Pancreas (tissue), 10 donors: Measurements from ENCODE around the gene CDC42EP4. TPM values are rescaled to one million over a fixed set of nuclear protein-coding genes. Genes with fewer than 3 reads are reported as not detected.
"Not testable (repeated sequence)": the region's sequence is repeated elsewhere in the genome, so short reads cannot be mapped to it uniquely, and the experiment has no call there.

Experiments
- ATAC-seq, 4 donors: fragments of 200-7000 bp; cut with Tn5 transposase; one replicate each; pipeline versions ENCODE4 v1.8.0 to v1.9.1; 2020; ENCODE audit warnings: mild to moderate bottlenecking in 4 of 4, moderate library complexity in 4 of 4
- DNase-seq, 6 donors: peaks; one replicate each; pipeline ENCODE4 v3.0.0-alpha.2; 2020
- FAIRE-seq: peaks from 2 replicates; lab custom pipeline; 2012; peaks lifted over from hg19 to GRCh38; lab: Jason Lieb, UNC
- H3K27ac ChIP-seq, 4 donors: fragments of 200-600 bp; sonication (generic); 1 replicate in 3 of 4; 2 replicates in 1 of 4; pipeline versions ENCODE4 v1.5.0 to v1.8.0; 2020
- H3K27me3 ChIP-seq, 4 donors: fragments of 200-600 bp; one replicate each; pipeline ENCODE4 v1.8.0; 2021
- H3K36me3 ChIP-seq, 3 donors: fragments of 200-600 bp; sonication (generic) in 1 of 3; one replicate each; pipeline versions ENCODE4 v1.5.0 to v1.8.0; 2020 to 2021
- H3K4me1 ChIP-seq, 3 donors: fragments of 200-600 bp; one replicate each; pipeline ENCODE4 v1.8.0; 2021
- H3K4me3 ChIP-seq, 4 donors: fragments of 200-600 bp; sonication (generic) in 2 of 4; one replicate each; pipeline versions ENCODE4 v1.5.0 to v1.8.0; 2020 to 2021
- H3K9me3 ChIP-seq, 4 donors: fragments of 200-600 bp; one replicate each; pipeline ENCODE4 v1.8.0; 2021
- WGBS, 2 donors: extraction: QIAGEN DNeasy Blood & Tissue Kit; methylation state at CpG; one replicate each; pipeline ENCODE4 v1.1.7; 2013; 5-methylcytosine and 5-hydroxymethylcytosine counted together
- intact Hi-C, 3 donors: fragments of 100-400 bp; cut with DNase I; formaldehyde crosslinking; loops; one replicate each; pipeline versions ENCODE4 v1.11.1 to v1.14.2; 2022
- polyA plus RNA-seq, 2 donors: library from polyadenylated mRNA; stranded (reverse); fragments of 200-250 nt; gene quantifications; one replicate each; pipeline ENCODE4 v1.2.3, GENCODE V29; 2013
- total RNA-seq, 6 donors: library from RNA; stranded (reverse); fragmentation: NEBNext Ultra II Directional in 4 of 6; extraction: Animal tissue kit (Norgen Biotek cat#: 25700) in 4 of 6; gene quantifications; one replicate each; pipeline versions ENCODE4 v1.2.1 to v1.2.4, GENCODE V29; 2021 to 2023
- TF ChIP-seq, protein P1 (sequence below), 4 donors: fragments of 200-600 bp; sonication (generic) in 3 of 4; IDR thresholded peaks; one replicate each; pipeline versions ENCODE4 v1.5.0 to v1.8.0; 2021; ENCODE audit warnings: antibody characterized with exemption in 4 of 4
- donor health status: healthy with polysubstance abuse.
- donor health status: DM: no; HTN: no; CAD: no; lungs with moderate emphysema.
- donor health status: DM: no; HTN: no; CAD: no.
- donor health status: control.
- donor health status: control.
- donor health status: Bipolar disorder and iron deficiency.
- donor health status: DM: yes; HTN: yes; CAD: no.
- donor health status: DM: no; HTN: no; CAD: no.
- donor health status: DM: no; HTN: no; CAD: no.
- donor health status: DM: yes; HTN: yes; CAD: no.

Gene CDC42EP4
- total and polyA plus RNA-seq, 8 donors: 24.2 to 56.2 (median 44.5) TPM

- Histone ChIP-seq H3K4me1 (peaks cover 6 to 10% (median 10%) of the 10 kb centered on the region in 3 donors), H3K4me3 (no peak overlapping the region), H3K27ac (no peak overlapping the region), H3K9me3 (no peaks in the 10 kb centered on the region), H3K36me3 (no peaks in the 10 kb centered on the region), H3K27me3 (no peaks in the 10 kb centered on the region)
- TF ChIP-seq, protein P1, sequence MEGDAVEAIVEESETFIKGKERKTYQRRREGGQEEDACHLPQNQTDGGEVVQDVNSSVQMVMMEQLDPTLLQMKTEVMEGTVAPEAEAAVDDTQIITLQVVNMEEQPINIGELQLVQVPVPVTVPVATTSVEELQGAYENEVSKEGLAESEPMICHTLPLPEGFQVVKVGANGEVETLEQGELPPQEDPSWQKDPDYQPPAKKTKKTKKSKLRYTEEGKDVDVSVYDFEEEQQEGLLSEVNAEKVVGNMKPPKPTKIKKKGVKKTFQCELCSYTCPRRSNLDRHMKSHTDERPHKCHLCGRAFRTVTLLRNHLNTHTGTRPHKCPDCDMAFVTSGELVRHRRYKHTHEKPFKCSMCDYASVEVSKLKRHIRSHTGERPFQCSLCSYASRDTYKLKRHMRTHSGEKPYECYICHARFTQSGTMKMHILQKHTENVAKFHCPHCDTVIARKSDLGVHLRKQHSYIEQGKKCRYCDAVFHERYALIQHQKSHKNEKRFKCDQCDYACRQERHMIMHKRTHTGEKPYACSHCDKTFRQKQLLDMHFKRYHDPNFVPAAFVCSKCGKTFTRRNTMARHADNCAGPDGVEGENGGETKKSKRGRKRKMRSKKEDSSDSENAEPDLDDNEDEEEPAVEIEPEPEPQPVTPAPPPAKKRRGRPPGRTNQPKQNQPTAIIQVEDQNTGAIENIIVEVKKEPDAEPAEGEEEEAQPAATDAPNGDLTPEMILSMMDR (IDR thresholded peaks at IDR 0.05): no peak
- WGBS, 2 donors: 73 to 80% methylated on average over 8 of the region's 8 CpGs
- intact Hi-C loops: loop anchor here in 1 of 3 donors (10.0 kb wide), 1 partner anchor 51 kb away; no protein-coding TSS in a partner anchor
- DNase-seq (no peak), FAIRE-seq (no peak), ATAC-seq (no peak)
Observed at GRCh38 chr17:73313526-73314127, 1.8 kb upstream of the CDC42EP4 start.

GRCh38 chr17:73312887-73313286 is 1.1 kb upstream of the CDC42EP4 start:
- not testable (repeated sequence) for ATAC-seq, FAIRE-seq, DNase-seq, H3K27me3 ChIP-seq, H3K9me3 ChIP-seq, H3K36me3 ChIP-seq
- WGBS, 2 donors: 78 to 81% methylated on average over 11 of the region's 11 CpGs
- H3K4me1 ChIP-seq: peaks cover 6 to 12% (median 10%) of the 10 kb centered on the region in 3 donors
- intact Hi-C loops: loop anchor here in 1 of 3 donors (10.0 kb wide), 1 partner anchor 52 kb away; no protein-coding TSS in a partner anchor
- H3K27ac ChIP-seq: peak overlapping the region; percentile 92 to 99 (median 96)
- peak overlapping the region in 1 of 4 donors; percentile 83 for H3K4me3 ChIP-seq

DNA sequence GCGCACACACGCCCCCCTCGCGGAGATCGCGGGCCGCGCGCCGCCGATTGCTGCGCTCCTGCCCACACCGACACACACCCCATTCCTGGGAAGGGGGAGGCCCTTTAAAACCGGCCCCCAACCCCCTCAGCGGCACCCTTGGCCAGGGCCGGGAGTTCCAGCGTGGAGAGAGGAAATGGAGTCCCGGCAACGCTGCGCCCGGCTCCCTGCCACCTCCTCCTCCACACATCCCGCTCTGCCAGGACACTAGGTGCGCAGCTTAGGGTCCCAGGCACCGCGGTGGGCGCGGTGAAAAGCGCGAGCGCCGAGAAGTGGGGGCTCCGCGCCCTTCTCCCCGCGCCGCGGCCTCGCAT is 397 bp downstream of the CDC42EP4 start:
- intact Hi-C loops: loop anchor here in 1 of 3 donors (10.0 kb wide), 1 partner anchor 53 kb away; no protein-coding TSS in a partner anchor
- no peaks in the 10 kb centered on the region for H3K27me3 ChIP-seq
- H3K27ac ChIP-seq: peak overlapping the region; percentile 92 to 99 (median 96)
- WGBS, 2 donors: 0% methylated on average over 34 to 38 of the region's 38 CpGs
- no peak for FAIRE-seq
- no peaks in the 10 kb centered on the region for H3K9me3 ChIP-seq
- DNase-seq: peak in 3 of 6 donors; percentile 75 to 88 (median 79)
- peak overlapping the region; percentile 83 to 100 (median 92) for H3K4me3 ChIP-seq
- H3K4me1 ChIP-seq: peaks cover 14 to 26% (median 18%) of the 10 kb centered on the region in 3 donors
- ATAC-seq: peak; percentile 2 to 9 (median 5)
- H3K36me3 ChIP-seq: no peaks in the 10 kb centered on the region
- TF ChIP-seq, protein P1 (IDR thresholded peaks at IDR 0.05): no peak

DNA sequence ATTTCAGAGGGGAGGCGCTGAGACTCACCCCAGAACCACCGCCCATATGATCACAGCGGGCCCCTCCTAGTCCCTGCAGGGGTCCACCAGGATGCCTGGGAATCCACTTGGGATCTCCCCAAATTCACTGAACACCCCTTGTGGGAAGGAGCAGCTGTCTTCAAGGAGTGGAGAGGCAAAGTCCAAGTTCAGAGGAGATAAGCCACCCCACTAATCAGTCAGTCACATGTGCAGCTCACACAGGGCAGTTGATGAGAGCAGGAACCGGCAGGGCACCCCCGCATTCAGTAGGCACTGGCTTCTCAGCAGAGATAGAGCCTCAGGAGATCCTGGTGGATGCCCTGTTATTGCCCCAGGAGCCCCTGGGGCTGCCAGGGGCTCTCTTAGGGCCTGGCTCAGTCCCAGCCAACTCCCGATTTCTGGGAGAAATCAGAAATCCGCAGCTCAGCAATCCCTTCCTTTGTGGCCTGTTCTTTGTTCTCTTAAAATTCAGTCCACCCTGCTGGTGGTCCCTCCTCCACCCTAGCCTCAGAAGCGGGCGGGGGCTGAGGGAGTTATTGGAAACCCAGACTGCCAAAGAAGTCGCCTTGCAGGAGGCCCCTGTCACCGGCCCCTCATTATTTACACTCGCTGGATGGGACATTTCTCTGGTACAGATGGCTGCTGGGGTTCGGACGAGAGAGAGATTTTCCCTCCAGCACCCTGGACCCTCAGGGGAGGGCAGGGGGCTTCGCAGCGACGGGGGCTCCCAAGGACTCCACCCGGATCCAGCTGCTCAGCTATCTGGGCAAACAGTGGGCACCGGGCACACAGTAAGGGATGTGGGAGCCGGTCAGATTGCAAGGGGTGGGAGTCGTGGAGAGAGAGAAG is 1.8 kb downstream of the CDC42EP4 start:
- DNase-seq (peak; percentile 73 to 87 (median 80)), ATAC-seq (peak; percentile 26 to 38 (median 28)), FAIRE-seq (no peak)
- peak overlapping the region; percentile 92 to 99 (median 96) for H3K27ac ChIP-seq
- peak overlapping the region; percentile 83 to 100 (median 92) for H3K4me3 ChIP-seq
- 2 to 4% methylated on average over 21 of the region's 21 CpGs for WGBS, 2 donors
- TF ChIP-seq, protein P1 (IDR thresholded peaks at IDR 0.05): no peak
- no peaks in the 10 kb centered on the region for H3K36me3 ChIP-seq
- H3K27me3 ChIP-seq: no peaks in the 10 kb centered on the region
- intact Hi-C loops: loop anchor here in 2 of 3 donors (5.0 to 10.0 kb wide), 2 partner anchors 48 to 55 kb away; partner anchors contain the start of gene CPSF4L (in 1 of the 2)
- no peaks in the 10 kb centered on the region for H3K9me3 ChIP-seq
- H3K4me1 ChIP-seq: peaks cover 21 to 37% (median 28%) of the 10 kb centered on the region in 3 donors

GRCh38 chr17:73308959-73309358 is 2.8 kb downstream of the CDC42EP4 start:
- not testable (repeated sequence) for H3K36me3 ChIP-seq, FAIRE-seq, ATAC-seq, H3K27me3 ChIP-seq, H3K9me3 ChIP-seq
- intact Hi-C loops: loop anchor here in 1 of 3 donors (5.0 kb wide), 1 partner anchor 47 kb away; the partner anchor contains the start of gene CPSF4L
- peak in 2 of 6 donors; percentile 25 to 41 for DNase-seq
- Histone ChIP-seq H3K4me3 (peak overlapping the region; percentile 83 to 100 (median 92)), H3K4me1 (peaks cover 24 to 46% (median 36%) of the 10 kb centered on the region in 3 donors), H3K27ac (peak overlapping the region; percentile 92 to 99 (median 96))
- WGBS, 2 donors: 12 to 23% methylated on average over 5 of the region's 5 CpGs
